Neural progenitor cell (in vitro differentiated cells): ENCODE results near the gene CENPO. TPM values are rescaled to one million over a fixed set of nuclear protein-coding genes. Genes with fewer than 3 reads are reported as not detected.

ENCODE experiments used
- DNase-seq: peaks from one replicate; pipeline ENCODE4 v3.0.0-alpha.2; 2016; ENCODE audit warnings: low spot score
- H2AFZ ChIP-seq: fragments of 200-600 bp; sonication (generic); replicated peaks from 2 replicates; pipeline ENCODE4 v1.6.1; 2016; ENCODE audit warnings: antibody characterized with exemption
- H3F3A ChIP-seq: fragments of 200-600 bp; sonication (generic); 2 replicates; pipeline ENCODE4 v1.6.1; 2016; ENCODE audit warnings: antibody characterized with exemption, low read depth
- H3K27ac ChIP-seq: fragments of 200-600 bp; sonication (generic); 2 replicates; pipeline ENCODE4 v1.5.1; 2016; ENCODE audit warnings: mild to moderate bottlenecking
- H3K27me3 ChIP-seq: fragments of 200-600 bp; sonication (generic); 2 replicates; pipeline ENCODE4 v1.6.1; 2016; ENCODE audit warnings: mild to moderate bottlenecking, moderate library complexity
- H3K36me3 ChIP-seq: fragments of 200-600 bp; sonication (generic); 2 replicates; pipeline ENCODE4 v1.5.1; 2016
- H3K4me1 ChIP-seq: fragments of 200-600 bp; sonication (generic); 2 replicates; pipeline ENCODE4 v1.6.1; 2016; ENCODE audit warnings: mixed run types
- H3K4me2 ChIP-seq: fragments of 200-600 bp; sonication (generic); 2 replicates; pipeline ENCODE4 v1.6.1; 2016
- H3K4me3 ChIP-seq: fragments of 200-600 bp; sonication (generic); 2 replicates; pipeline ENCODE4 v1.5.1; 2016
- H3K79me2 ChIP-seq: fragments of 200-600 bp; sonication (generic); 2 replicates; pipeline ENCODE4 v1.6.1; 2016; ENCODE audit warnings: low read depth
- H3K9ac ChIP-seq: fragments of 200-600 bp; sonication (generic); 2 replicates; pipeline ENCODE4 v1.6.1; 2016
- H3K9me3 ChIP-seq: fragments of 200-600 bp; sonication (generic); 2 replicates; pipeline ENCODE4 v1.5.1; 2016; ENCODE audit warnings: low read depth
- H4K20me1 ChIP-seq: fragments of 200-600 bp; sonication (generic); 2 replicates; pipeline ENCODE4 v1.6.1; 2016; ENCODE audit warnings: low read depth
- H3K27ac Mint-ChIP-seq: 3 replicates; pipeline ENCODE4 v1.8.0; 2021; ENCODE audit warnings: mixed read lengths
- H3K27me3 Mint-ChIP-seq: 2 replicates; pipeline ENCODE4 v1.8.0; 2022; ENCODE audit warnings: low read depth, mild to moderate bottlenecking, inconsistent platforms, moderate library complexity, mixed read lengths; ENCODE audit not compliant: insufficient read depth
- H3K36me3 Mint-ChIP-seq: 3 replicates; pipeline ENCODE4 v1.8.0; 2021; ENCODE audit warnings: mixed read lengths
- H3K4me1 Mint-ChIP-seq: 3 replicates; pipeline ENCODE4 v1.8.0; 2021; ENCODE audit warnings: mixed read lengths
- H3K4me3 Mint-ChIP-seq: 3 replicates; pipeline ENCODE4 v1.8.0; 2021; ENCODE audit warnings: mild to moderate bottlenecking, moderate library complexity, mixed read lengths
- H3K9me3 Mint-ChIP-seq: 3 replicates; pipeline ENCODE4 v1.8.0; 2020; ENCODE audit warnings: mixed read lengths
- EZH2 ChIP-seq: fragments of 200-600 bp; sonication (generic); IDR thresholded peaks from 2 replicates; pipeline ENCODE4 v1.6.1; 2017; ENCODE audit warnings: antibody characterized with exemption, mild to moderate bottlenecking, moderate library complexity
- EZH2phosphoT487 ChIP-seq: fragments of 200-600 bp; sonication (generic); IDR thresholded peaks from 2 replicates; pipeline ENCODE4 v1.6.1; 2017; ENCODE audit warnings: antibody characterized with exemption
- total RNA-seq: library from RNA; depleted of rRNA; stranded (reverse); fragments of >200 nt; gene quantifications from 2 replicates; pipeline ENCODE4 v1.2.3, GENCODE V29; 2015; ENCODE audit warnings: low replicate concordance
- TF ChIP-seq, protein P1 (sequence below): fragments of 200-600 bp; sonication (generic); IDR thresholded peaks from 2 replicates; pipeline ENCODE4 v1.5.1; 2017; ENCODE audit warnings: antibody characterized with exemption, mild to moderate bottlenecking

Gene CENPO
- total RNA-seq, 1 donor from 2014 or later: 50.6 TPM

GRCh38 chr2:24843330-24843860 is 50.2 kb downstream of the CENPO start:
- peaks cover 17% of the 10 kb centered on the region for H3K9me3 Mint-ChIP-seq
- no peaks in the 10 kb centered on the region for H3F3A ChIP-seq
- H3K27ac Mint-ChIP-seq: no peak overlapping the region
- no peaks in the 10 kb centered on the region for H3K36me3 ChIP-seq
- no peak overlapping the region for H3K4me2 ChIP-seq
- H3K4me3 Mint-ChIP-seq: no peak overlapping the region
- no peaks in the 10 kb centered on the region for H4K20me1 ChIP-seq
- no peak overlapping the region for H3K4me3 ChIP-seq
- H3K27me3 ChIP-seq: no peaks in the 10 kb centered on the region
- H2AFZ ChIP-seq: no peak overlapping the region
- H3K4me1 Mint-ChIP-seq: peaks cover 7% of the 10 kb centered on the region
- no peaks in the 10 kb centered on the region for H3K79me2 ChIP-seq
- H3K27me3 Mint-ChIP-seq: peaks cover 10% of the 10 kb centered on the region
- H3K9me3 ChIP-seq: no peaks in the 10 kb centered on the region
- no peak overlapping the region for H3K9ac ChIP-seq
- no peak for DNase-seq
- H3K27ac ChIP-seq: no peak overlapping the region
- H3K4me1 ChIP-seq: no peaks in the 10 kb centered on the region
- peaks cover 13% of the 10 kb centered on the region for H3K36me3 Mint-ChIP-seq
- TF ChIP-seq EZH2phosphoT487 (no peak), EZH2 (no peak)
- TF ChIP-seq, protein P1, sequence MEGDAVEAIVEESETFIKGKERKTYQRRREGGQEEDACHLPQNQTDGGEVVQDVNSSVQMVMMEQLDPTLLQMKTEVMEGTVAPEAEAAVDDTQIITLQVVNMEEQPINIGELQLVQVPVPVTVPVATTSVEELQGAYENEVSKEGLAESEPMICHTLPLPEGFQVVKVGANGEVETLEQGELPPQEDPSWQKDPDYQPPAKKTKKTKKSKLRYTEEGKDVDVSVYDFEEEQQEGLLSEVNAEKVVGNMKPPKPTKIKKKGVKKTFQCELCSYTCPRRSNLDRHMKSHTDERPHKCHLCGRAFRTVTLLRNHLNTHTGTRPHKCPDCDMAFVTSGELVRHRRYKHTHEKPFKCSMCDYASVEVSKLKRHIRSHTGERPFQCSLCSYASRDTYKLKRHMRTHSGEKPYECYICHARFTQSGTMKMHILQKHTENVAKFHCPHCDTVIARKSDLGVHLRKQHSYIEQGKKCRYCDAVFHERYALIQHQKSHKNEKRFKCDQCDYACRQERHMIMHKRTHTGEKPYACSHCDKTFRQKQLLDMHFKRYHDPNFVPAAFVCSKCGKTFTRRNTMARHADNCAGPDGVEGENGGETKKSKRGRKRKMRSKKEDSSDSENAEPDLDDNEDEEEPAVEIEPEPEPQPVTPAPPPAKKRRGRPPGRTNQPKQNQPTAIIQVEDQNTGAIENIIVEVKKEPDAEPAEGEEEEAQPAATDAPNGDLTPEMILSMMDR: no peak

- DNase-seq: no peak
- Histone ChIP-seq H3K79me2 (no peaks in the 10 kb centered on the region), H3K4me3 (no peak overlapping the region), H3K36me3 (no peaks in the 10 kb centered on the region), H4K20me1 (no peaks in the 10 kb centered on the region), H2AFZ (no peak overlapping the region), H3K27me3 (no peaks in the 10 kb centered on the region), H3K4me1 (no peaks in the 10 kb centered on the region), H3K9me3 (no peaks in the 10 kb centered on the region), H3K9ac (no peak overlapping the region), H3K4me2 (no peak overlapping the region), H3K27ac (no peak overlapping the region), H3F3A (no peaks in the 10 kb centered on the region)
- H3K4me1 Mint-ChIP-seq: peaks cover 7% of the 10 kb centered on the region
- H3K9me3 Mint-ChIP-seq: peaks cover 17% of the 10 kb centered on the region
- H3K4me3 Mint-ChIP-seq: no peak overlapping the region
- no peak overlapping the region for H3K27ac Mint-ChIP-seq
- H3K27me3 Mint-ChIP-seq: peaks cover 10% of the 10 kb centered on the region
- no peak for TF ChIP-seq EZH2phosphoT487
- no peak for TF ChIP-seq EZH2
- TF ChIP-seq, protein P1: no peak
- peaks cover 13% of the 10 kb centered on the region for H3K36me3 Mint-ChIP-seq
Measured at GRCh38 chr2:24844023-24844685, 50.9 kb downstream of the CENPO start.

- H3K4me1 ChIP-seq: no peaks in the 10 kb centered on the region
- Mint-ChIP-seq H3K27me3 (peaks cover 10% of the 10 kb centered on the region), H3K4me1 (peaks cover 4% of the 10 kb centered on the region), H3K27ac (no peak overlapping the region), H3K4me3 (no peak overlapping the region), H3K36me3 (peaks cover 19% of the 10 kb centered on the region), H3K9me3 (peaks cover 17% of the 10 kb centered on the region)
- TF ChIP-seq EZH2phosphoT487 (no peak), EZH2 (no peak)
- TF ChIP-seq, protein P1: no peak
- no peak overlapping the region for H3K4me3 ChIP-seq
- H3K27ac ChIP-seq: no peak overlapping the region
- H3K9ac ChIP-seq: no peak overlapping the region
- no peaks in the 10 kb centered on the region for H3F3A ChIP-seq
- H3K9me3 ChIP-seq: no peaks in the 10 kb centered on the region
- H2AFZ ChIP-seq: no peak overlapping the region
- no peak for DNase-seq
- H4K20me1 ChIP-seq: no peaks in the 10 kb centered on the region
- H3K79me2 ChIP-seq: no peaks in the 10 kb centered on the region
- no peak overlapping the region for H3K4me2 ChIP-seq
- no peaks in the 10 kb centered on the region for H3K36me3 ChIP-seq
- H3K27me3 ChIP-seq: no peaks in the 10 kb centered on the region
Measured at GRCh38 chr2:24845691-24846090, 52.5 kb downstream of the CENPO start.
